AG09309 (cell line): ENCODE results near the gene TRAPPC14.
A peak's percentile ranks its signal among the peaks of the same experiment; 100 is the strongest.

ENCODE experiments used
- DNase-seq: peaks from one replicate; pipeline ENCODE4 v3.0.0-alpha.2; 2010; ENCODE audit warnings: low read depth
- H3K4me3 ChIP-seq: 2 replicates; pipeline ENCODE4 v1.5.1; 2011; ENCODE audit warnings: mild to moderate bottlenecking, low read depth, low read length, moderate library complexity; ENCODE audit not compliant: control insufficient read depth
- CTCF ChIP-seq: IDR thresholded peaks from 2 replicates; pipeline ENCODE4 v1.5.1; 2011; ENCODE audit warnings: mild to moderate bottlenecking, low read depth, low read length, inconsistent platforms; ENCODE audit not compliant: insufficient read depth, control insufficient read depth; ENCODE audit errors: missing control alignments

TRAPPC14 gene

GRCh38 chr7:100126239-100126930 lies 32.1 kb downstream of the TRAPPC14 start:
- TF ChIP-seq CTCF: no peak
- DNase-seq: no peak
- H3K4me3 ChIP-seq: peak overlapping the region; percentile 91

GRCh38 chr7:100124301-100125230 lies 34.0 kb downstream of the TRAPPC14 start:
- H3K4me3 ChIP-seq: no peak overlapping the region
- TF ChIP-seq CTCF: no peak

GRCh38 chr7:100122568-100122967 lies 36.0 kb downstream of the TRAPPC14 start:
- TF ChIP-seq CTCF: no peak
- no peak for DNase-seq
- no peak overlapping the region for H3K4me3 ChIP-seq

More at GRCh38 chr7:100124301-100125230, 34.0 kb downstream of the TRAPPC14 start:
- DNase-seq: no peak

- no peak overlapping the region for H3K4me3 ChIP-seq
- DNase-seq: no peak
- TF ChIP-seq CTCF: no peak
Observed at GRCh38 chr7:100122067-100122466, 36.5 kb downstream of the TRAPPC14 start.

- DNase-seq: no peak
- peak overlapping the region; percentile 98 for H3K4me3 ChIP-seq
- no peak for TF ChIP-seq CTCF
Observed at GRCh38 chr7:100120733-100121036, 37.8 kb downstream of the TRAPPC14 start.

- TF ChIP-seq CTCF: no peak
- peak overlapping the region; percentile 98 for H3K4me3 ChIP-seq
- no peak for DNase-seq
Observed at GRCh38 chr7:100119970-100120732, 38.4 kb downstream of the TRAPPC14 start.
